Liver (tissue), 9 donors: ENCODE measurements around the gene FUT7. TPM values are rescaled to one million over a fixed set of nuclear protein-coding genes. Genes with fewer than 3 reads are reported as not detected.

ENCODE experiments used
- DNase-seq: peaks from one replicate; pipeline ENCODE4 v3.0.0-alpha.2; 2017; ENCODE audit warnings: low spot score
- H3K27ac ChIP-seq, 2 donors: one replicate each; pipeline ENCODE4 v1.7.0; 2013; ENCODE audit warnings: inconsistent platforms in 2 of 2, low read length in 2 of 2, control low read depth in 1 of 2, low read depth in 1 of 2, mild to moderate bottlenecking in 1 of 2
- H3K27me3 ChIP-seq, 4 donors: one replicate each; pipeline versions ENCODE4 v1.6.1 to v1.7.0; 2013; ENCODE audit warnings: low read length in 3 of 4, inconsistent platforms in 1 of 4, mild to moderate bottlenecking in 1 of 4, moderate library complexity in 1 of 4; ENCODE audit not compliant: control insufficient read depth in 4 of 4, insufficient read depth in 4 of 4
- H3K36me3 ChIP-seq, 4 donors: one replicate each; pipeline versions ENCODE4 v1.6.1 to v1.7.0; 2013; ENCODE audit warnings: low read length in 3 of 4, mild to moderate bottlenecking in 3 of 4, low read depth in 1 of 4, moderate library complexity in 1 of 4; ENCODE audit not compliant: control insufficient read depth in 4 of 4, insufficient read depth in 3 of 4
- H3K4me1 ChIP-seq, 4 donors: one replicate each; pipeline versions ENCODE4 v1.6.1 to v1.7.0; 2013; ENCODE audit warnings: low read length in 3 of 4, mild to moderate bottlenecking in 3 of 4, moderate library complexity in 1 of 4; ENCODE audit not compliant: control insufficient read depth in 4 of 4, insufficient read depth in 4 of 4
- H3K4me3 ChIP-seq, 3 donors: one replicate each; pipeline versions ENCODE4 v1.6.1 to v1.7.0; 2013; ENCODE audit warnings: low read length in 3 of 3, control low read depth in 1 of 3, low read depth in 1 of 3, mild to moderate bottlenecking in 1 of 3
- H3K9ac ChIP-seq, 2 donors: one replicate each; pipeline ENCODE4 v1.7.0; 2013; ENCODE audit warnings: low read length in 2 of 2, mild to moderate bottlenecking in 2 of 2, moderate library complexity in 2 of 2, control low read depth in 1 of 2, low read depth in 1 of 2
- H3K9me3 ChIP-seq, 4 donors: one replicate each; pipeline versions ENCODE4 v1.6.1 to v1.7.0; 2013; ENCODE audit warnings: low read length in 3 of 4; ENCODE audit not compliant: control insufficient read depth in 4 of 4
- ATF3 ChIP-seq: IDR thresholded peaks from 2 replicates; pipeline ENCODE4 v1.6.1; 2016; ENCODE audit warnings: antibody characterized with exemption
- CTCF ChIP-seq: fragments of 150-350 bp; IDR thresholded peaks from 2 replicates; pipeline ENCODE4 v1.5.1; 2017; ENCODE audit warnings: improper control_type of control experiment, low read depth, low read length; ENCODE audit not compliant: missing input control
- EGR1 ChIP-seq, 2 donors: IDR thresholded peaks; 2 replicates each; pipeline ENCODE4 v1.6.1; 2016 to 2018; ENCODE audit warnings: antibody characterized with exemption in 2 of 2, low read depth in 2 of 2
- FOXA1 ChIP-seq: IDR thresholded peaks from 2 replicates; pipeline ENCODE4 v1.6.1; 2016; ENCODE audit warnings: antibody characterized with exemption
- FOXA2 ChIP-seq: IDR thresholded peaks from 2 replicates; pipeline ENCODE4 v1.6.1; 2016; ENCODE audit warnings: antibody characterized with exemption
- GABPA ChIP-seq, 2 donors: IDR thresholded peaks in 1 of 2; conservative IDR thresholded peaks in 1 of 2; 2 replicates each; pipeline ENCODE4 v1.6.1; 2016; ENCODE audit warnings: antibody characterized with exemption in 2 of 2, mild to moderate bottlenecking in 1 of 2, moderate library complexity in 1 of 2
- HNF4A ChIP-seq, 2 donors: conservative IDR thresholded peaks; 2 replicates each; pipeline ENCODE4 v1.6.1; 2016; ENCODE audit warnings: antibody characterized with exemption in 2 of 2, mild to moderate bottlenecking in 2 of 2
- HNF4G ChIP-seq: IDR thresholded peaks from 2 replicates; pipeline ENCODE4 v1.6.1; 2016; ENCODE audit warnings: antibody characterized with exemption
- JUND ChIP-seq, 2 donors: IDR thresholded peaks; 2 replicates each; pipeline ENCODE4 v1.6.1; 2016; ENCODE audit warnings: antibody characterized with exemption in 2 of 2
- MAX ChIP-seq: IDR thresholded peaks from 2 replicates; pipeline ENCODE4 v1.6.1; 2016; ENCODE audit warnings: antibody characterized with exemption
- NR2F2 ChIP-seq: IDR thresholded peaks from 2 replicates; pipeline ENCODE4 v1.6.1; 2016; ENCODE audit warnings: antibody characterized with exemption
- RAD21 ChIP-seq, 2 donors: IDR thresholded peaks; 2 replicates each; pipeline ENCODE4 v1.6.1; 2016; ENCODE audit warnings: antibody characterized with exemption in 2 of 2, mild to moderate bottlenecking in 2 of 2
- REST ChIP-seq: IDR thresholded peaks from 2 replicates; pipeline ENCODE4 v1.6.1; 2016; ENCODE audit warnings: antibody characterized with exemption, mild to moderate bottlenecking
- RXRA ChIP-seq, 2 donors: IDR thresholded peaks; 2 replicates each; pipeline ENCODE4 v1.6.1; 2017 to 2018; ENCODE audit warnings: antibody characterized with exemption in 2 of 2, mild to moderate bottlenecking in 1 of 2
- SP1 ChIP-seq: IDR thresholded peaks from 2 replicates; pipeline ENCODE4 v1.6.1; 2018; ENCODE audit warnings: antibody characterized with exemption, mild to moderate bottlenecking
- TAF1 ChIP-seq: conservative IDR thresholded peaks from 2 replicates; pipeline ENCODE4 v1.6.1; 2016; ENCODE audit warnings: antibody characterized with exemption, mild to moderate bottlenecking
- YY1 ChIP-seq: IDR thresholded peaks from 2 replicates; pipeline ENCODE4 v1.6.1; 2016; ENCODE audit warnings: antibody characterized with exemption, mild to moderate bottlenecking
- ZBTB33 ChIP-seq: IDR thresholded peaks from 2 replicates; pipeline ENCODE4 v1.6.1; 2016; ENCODE audit warnings: antibody characterized with exemption
- WGBS: extraction: QIAGEN DNeasy Blood & Tissue Kit; methylation state at CpG from one replicate; pipeline ENCODE4 v1.1.7; 2013; 5-methylcytosine and 5-hydroxymethylcytosine counted together
- polyA plus RNA-seq, 2 donors: library from polyadenylated mRNA; stranded (reverse) in 1 of 2; unstranded in 1 of 2; fragments of 200-250 nt in 1 of 2; fragments of >200 nt in 1 of 2; fragmentation: Nextera tagmentation in 1 of 2; extraction: Ambion mirVana in 1 of 2; gene quantifications; one replicate each; pipeline versions ENCODE4 v1.2.1 to v1.2.3, GENCODE V29; 2013 to 2015
- total RNA-seq, 2 donors: library from RNA; depleted of rRNA; stranded (reverse); fragments of >200 nt; gene quantifications; one replicate each; pipeline ENCODE4 v1.2.3, GENCODE V29; 2014
- donor health status: healthy.
- donor health status: healthy.
- donor health status: healthy.
- donor health status: healthy.
- donor health status: healthy.

FUT7 gene
- total and polyA plus RNA-seq, 4 donors = 0.14 to 0.67 (median 0.37) TPM; not detected in 1

- Histone ChIP-seq H3K4me3 (peak overlapping the region in 1 of 3 donors; percentile 52), H3K36me3 (no peaks in the 10 kb centered on the region), H3K27me3 (no peaks in the 10 kb centered on the region), H3K9me3 (no peaks in the 10 kb centered on the region), H3K9ac (no peak overlapping the region), H3K4me1 (peaks cover 21 to 38% (median 30%) of the 10 kb centered on the region in 4 donors), H3K27ac (peak overlapping the region; percentile 84 to 88)
- 40% methylated on average over 17 of the region's 17 CpGs for WGBS
- no peak for DNase-seq
- TF ChIP-seq NR2F2 = no peak
- TF ChIP-seq REST = no peak
- TF ChIP-seq YY1 = no peak
- peak in 1 of 2 donors; percentile 34 for TF ChIP-seq RXRA (IDR thresholded peaks at IDR 0.05)
- no peak for TF ChIP-seq CTCF
- TF ChIP-seq ATF3 = no peak
- TF ChIP-seq SP1 = no peak
- TF ChIP-seq TAF1 = no peak
- TF ChIP-seq GABPA (IDR thresholded peaks at IDR 0.05 in 1 of 2, conservative IDR thresholded peaks at IDR 0.05 in 1 of 2) = no peak
- TF ChIP-seq RAD21 (IDR thresholded peaks at IDR 0.05) = no peak
- TF ChIP-seq HNF4A (conservative IDR thresholded peaks at IDR 0.05) = peak; percentile 86 to 94
- no peak for TF ChIP-seq EGR1 (IDR thresholded peaks at IDR 0.05; ENCODE audit: low read depth in 2 of 2)
- peak; percentile 50 for TF ChIP-seq HNF4G
- TF ChIP-seq FOXA1 = no peak
- no peak for TF ChIP-seq MAX
- no peak for TF ChIP-seq FOXA2
- no peak for TF ChIP-seq ZBTB33
- no peak for TF ChIP-seq JUND (IDR thresholded peaks at IDR 0.05)
Observed at GRCh38 chr9:137054932-137055384, 23.1 kb upstream of the FUT7 start.
